PC-3 (cell line): ENCODE measurements around the gene ISCA2. TPM values are rescaled to one million over a fixed set of nuclear protein-coding genes. Genes with fewer than 3 reads are reported as not detected.

Experiments
- ATAC-seq: fragments of 200-7000 bp; cut with Tn5 transposase; 2 replicates; pipeline ENCODE4 v1.9.1; 2020; ENCODE audit warnings: mild to moderate bottlenecking, moderate library complexity
- BruUV-seq: library from RNA; stranded (reverse); fragments of 400-500 nt; replicated peaks from 2 replicates; lab custom pipeline; 2021; lab: Mats Ljungman, UMichigan
- CTCF ChIA-PET: fragments of 300-600 bp; sonication (Branson Sonifier 250); formaldehyde crosslinking; loops from one replicate; lab custom pipeline; 2022; ENCODE audit warnings: antibody characterized with exemption; lab: Charles Lee
- POLR2A ChIA-PET: fragments of 300-600 bp; sonication (Branson Sonifier 250); formaldehyde crosslinking; loops from one replicate; lab custom pipeline; 2022; ENCODE audit warnings: antibody characterized with exemption; ENCODE audit not compliant: unreplicated experiment; lab: Charles Lee
- DNase-seq: peaks from one replicate; pipeline ENCODE4 v3.0.0-alpha.2; 2015
- H2AFZ ChIP-seq: fragments of 300-600 bp; sonication (generic); 2 replicates; pipeline ENCODE4 v1.6.0; 2016; ENCODE audit warnings: antibody characterized with exemption, low read length
- H3F3A ChIP-seq: fragments of 300-600 bp; sonication (generic); one replicate; pipeline ENCODE4 v1.6.0; 2017; ENCODE audit warnings: antibody characterized with exemption, low read length, control low read depth, mild to moderate bottlenecking; ENCODE audit not compliant: unreplicated experiment
- H3K27ac ChIP-seq: fragments of 300-600 bp; sonication (generic); 2 replicates; pipeline ENCODE4 v1.5.1; 2016; ENCODE audit warnings: mild to moderate bottlenecking, low read length
- H3K27me3 ChIP-seq: fragments of 300-600 bp; sonication (generic); 2 replicates; pipeline ENCODE4 v1.6.1; 2016; ENCODE audit warnings: low read length, mixed read lengths
- H3K36me3 ChIP-seq: fragments of 300-600 bp; sonication (generic); 2 replicates; pipeline ENCODE4 v1.6.1; 2016; ENCODE audit warnings: low read depth, mixed run types, low read length, mixed read lengths
- H3K4me1 ChIP-seq: fragments of 300-600 bp; sonication (generic); 2 replicates; pipeline ENCODE4 v1.5.1; 2016; ENCODE audit warnings: low read length; ENCODE audit not compliant: insufficient read depth
- H3K4me2 ChIP-seq: fragments of 300-600 bp; sonication (generic); 2 replicates; pipeline ENCODE4 v1.6.0; 2016; ENCODE audit warnings: low read length
- H3K4me3 ChIP-seq: fragments of 300-600 bp; sonication (generic); 2 replicates; pipeline ENCODE4 v1.5.1; 2016; ENCODE audit warnings: mild to moderate bottlenecking, low read length, mixed read lengths
- H3K79me2 ChIP-seq: fragments of 300-600 bp; sonication (generic); 2 replicates; pipeline ENCODE4 v1.6.1; 2017; ENCODE audit warnings: low read length, mixed read lengths
- H3K9ac ChIP-seq: fragments of 300-600 bp; sonication (generic); 2 replicates; pipeline ENCODE4 v1.6.0; 2016; ENCODE audit warnings: mild to moderate bottlenecking, low read length
- H3K9me2 ChIP-seq: fragments of 300-600 bp; sonication (generic); replicated peaks from 2 replicates; pipeline ENCODE4 v1.6.1; 2016; ENCODE audit warnings: mixed run types, low read length, mixed read lengths
- H3K9me3 ChIP-seq: fragments of 300-600 bp; sonication (generic); 2 replicates; pipeline ENCODE4 v1.6.1; 2016; ENCODE audit warnings: low read length, mixed read lengths
- H4K20me1 ChIP-seq: fragments of 300-600 bp; sonication (generic); 2 replicates; pipeline ENCODE4 v1.6.1; 2016; ENCODE audit warnings: low read length, mixed read lengths
- EZH2 ChIP-seq: fragments of 300-600 bp; sonication (generic); IDR thresholded peaks from one replicate; pipeline ENCODE4 v1.6.1; 2017; ENCODE audit warnings: antibody characterized with exemption, mild to moderate bottlenecking, low read length; ENCODE audit not compliant: unreplicated experiment
- EZH2phosphoT487 ChIP-seq: fragments of 300-600 bp; sonication (generic); IDR thresholded peaks from 2 replicates; pipeline ENCODE4 v1.6.1; 2018; ENCODE audit warnings: mild to moderate bottlenecking, antibody characterized with exemption, low read length, borderline replicate concordance
- intact Hi-C: fragments of 100-400 bp; cut with micrococcal nuclease; formaldehyde crosslinking; loops from 2 replicates; pipeline ENCODE4 v1.9.0; 2023
- total RNA-seq: library from RNA; depleted of rRNA; stranded (reverse); fragments of >200 nt; gene quantifications from 2 replicates; pipeline ENCODE4 v1.2.3, GENCODE V29; 2014
- TF ChIP-seq, protein P1 (sequence below): fragments of 300-600 bp; sonication (generic); conservative IDR thresholded peaks from 2 replicates; pipeline ENCODE4 v1.5.1; 2017; ENCODE audit warnings: antibody characterized with exemption, low read depth, mild to moderate bottlenecking, low read length

Gene ISCA2
- total RNA-seq, 1 experiment from 2014 or later, result 30.1 TPM

DNA sequence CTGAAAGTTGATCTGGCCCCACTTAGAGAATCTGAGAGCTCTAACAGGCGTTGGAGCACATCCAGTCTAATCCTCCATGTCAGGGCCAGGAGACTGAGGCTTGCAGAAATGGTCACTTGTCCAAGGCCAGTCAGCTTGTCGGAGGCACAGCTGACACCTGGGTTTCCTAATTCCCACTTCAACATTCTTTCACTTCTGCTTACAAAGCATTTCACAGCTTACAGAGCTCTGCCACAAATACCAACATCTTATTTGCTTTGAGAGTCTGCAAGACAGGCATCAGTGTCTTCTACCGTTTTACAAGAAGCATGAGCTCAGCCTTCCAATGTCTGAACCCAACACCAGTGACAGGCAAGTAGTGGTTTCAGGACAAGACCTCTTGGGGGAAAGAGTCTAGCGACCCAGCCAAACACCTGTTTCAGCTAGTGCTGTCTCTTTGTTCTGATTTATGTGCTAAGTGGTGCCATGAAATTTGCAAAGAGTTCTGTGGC is 31.8 kb downstream of the ISCA2 start:
- intact Hi-C loops, result no loop called here
- POLR2A ChIA-PET, result no interaction called here

DNA sequence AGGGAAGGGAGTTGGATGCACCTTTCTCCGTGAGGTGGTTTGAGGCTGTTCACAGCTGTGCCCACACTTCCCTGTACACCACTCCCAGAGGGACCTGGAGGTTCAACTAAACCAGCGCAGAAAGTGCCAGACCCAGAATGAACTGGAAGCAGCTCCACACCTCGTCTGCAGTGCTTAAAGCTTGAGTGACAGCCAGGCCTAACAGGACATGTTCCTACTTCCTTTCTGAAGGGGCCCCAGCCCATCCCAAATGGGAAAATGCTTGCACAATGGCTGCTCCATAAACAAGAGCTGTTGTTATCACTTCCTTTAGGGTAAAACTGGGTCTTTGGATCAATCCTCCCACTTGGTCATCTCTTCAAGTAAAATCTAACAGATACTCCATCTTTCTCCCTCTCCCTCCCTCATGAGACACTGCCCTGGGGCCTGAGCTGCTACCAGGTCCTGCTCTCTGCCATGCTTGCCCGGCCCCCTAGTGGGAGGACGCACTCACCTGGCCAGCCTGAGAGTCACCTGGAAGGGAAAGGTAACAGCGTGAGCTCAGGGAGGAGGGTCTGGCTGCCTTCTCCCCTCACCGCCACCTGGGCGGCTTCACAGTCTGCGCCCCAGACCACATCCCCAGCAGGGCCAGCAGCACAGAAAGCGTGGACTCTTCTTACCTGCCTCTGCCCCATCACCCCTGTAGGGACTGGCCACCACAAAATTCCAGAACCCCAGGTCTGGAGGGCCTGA is 33.5 kb downstream of the ISCA2 start:
- Histone ChIP-seq H3K36me3 (no peaks in the 10 kb centered on the region), H3K9me3 (no peaks in the 10 kb centered on the region), H3K27me3 (no peaks in the 10 kb centered on the region), H3K79me2 (no peaks in the 10 kb centered on the region), H3K27ac (no peak overlapping the region), H3F3A (no peaks in the 10 kb centered on the region), H4K20me1 (no peaks in the 10 kb centered on the region), H3K4me1 (peaks cover 8% of the 10 kb centered on the region), H3K9ac (no peak overlapping the region), H3K4me2 (no peak overlapping the region), H3K4me3 (no peak overlapping the region), H3K9me2 (no peaks in the 10 kb centered on the region), H2AFZ (no peak overlapping the region)
- intact Hi-C loops, result no loop called here
- CTCF ChIA-PET, result no interaction called here
- POLR2A ChIA-PET, result no interaction called here
- TF ChIP-seq EZH2 (no peak), EZH2phosphoT487 (no peak)
- TF ChIP-seq, protein P1, sequence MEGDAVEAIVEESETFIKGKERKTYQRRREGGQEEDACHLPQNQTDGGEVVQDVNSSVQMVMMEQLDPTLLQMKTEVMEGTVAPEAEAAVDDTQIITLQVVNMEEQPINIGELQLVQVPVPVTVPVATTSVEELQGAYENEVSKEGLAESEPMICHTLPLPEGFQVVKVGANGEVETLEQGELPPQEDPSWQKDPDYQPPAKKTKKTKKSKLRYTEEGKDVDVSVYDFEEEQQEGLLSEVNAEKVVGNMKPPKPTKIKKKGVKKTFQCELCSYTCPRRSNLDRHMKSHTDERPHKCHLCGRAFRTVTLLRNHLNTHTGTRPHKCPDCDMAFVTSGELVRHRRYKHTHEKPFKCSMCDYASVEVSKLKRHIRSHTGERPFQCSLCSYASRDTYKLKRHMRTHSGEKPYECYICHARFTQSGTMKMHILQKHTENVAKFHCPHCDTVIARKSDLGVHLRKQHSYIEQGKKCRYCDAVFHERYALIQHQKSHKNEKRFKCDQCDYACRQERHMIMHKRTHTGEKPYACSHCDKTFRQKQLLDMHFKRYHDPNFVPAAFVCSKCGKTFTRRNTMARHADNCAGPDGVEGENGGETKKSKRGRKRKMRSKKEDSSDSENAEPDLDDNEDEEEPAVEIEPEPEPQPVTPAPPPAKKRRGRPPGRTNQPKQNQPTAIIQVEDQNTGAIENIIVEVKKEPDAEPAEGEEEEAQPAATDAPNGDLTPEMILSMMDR, result peak; percentile 33
- ATAC-seq, result no peak
- BruUV-seq, result no TSS peak
- DNase-seq, result peak; percentile 18

More for the DNA sequence above, 31.8 kb downstream of the ISCA2 start:
- no peaks in the 10 kb centered on the region for H4K20me1 ChIP-seq
- no peak overlapping the region for H2AFZ ChIP-seq
- no peak overlapping the region for H3K9ac ChIP-seq
- no peaks in the 10 kb centered on the region for H3K4me1 ChIP-seq
- no peaks in the 10 kb centered on the region for H3K27me3 ChIP-seq
- BruUV-seq, result no TSS peak
- no peak overlapping the region for H3K4me2 ChIP-seq
- H3K9me2 ChIP-seq, result no peaks in the 10 kb centered on the region
- no peak overlapping the region for H3K27ac ChIP-seq
- DNase-seq (no peak), ATAC-seq (no peak)
- H3F3A ChIP-seq, result no peaks in the 10 kb centered on the region
- H3K4me3 ChIP-seq, result no peak overlapping the region
- TF ChIP-seq EZH2phosphoT487 (no peak), EZH2 (no peak)
- TF ChIP-seq, protein P1, result no peak
- no peaks in the 10 kb centered on the region for H3K9me3 ChIP-seq
- CTCF ChIA-PET, result no interaction called here
- H3K79me2 ChIP-seq, result no peaks in the 10 kb centered on the region
- H3K36me3 ChIP-seq, result no peaks in the 10 kb centered on the region

DNA sequence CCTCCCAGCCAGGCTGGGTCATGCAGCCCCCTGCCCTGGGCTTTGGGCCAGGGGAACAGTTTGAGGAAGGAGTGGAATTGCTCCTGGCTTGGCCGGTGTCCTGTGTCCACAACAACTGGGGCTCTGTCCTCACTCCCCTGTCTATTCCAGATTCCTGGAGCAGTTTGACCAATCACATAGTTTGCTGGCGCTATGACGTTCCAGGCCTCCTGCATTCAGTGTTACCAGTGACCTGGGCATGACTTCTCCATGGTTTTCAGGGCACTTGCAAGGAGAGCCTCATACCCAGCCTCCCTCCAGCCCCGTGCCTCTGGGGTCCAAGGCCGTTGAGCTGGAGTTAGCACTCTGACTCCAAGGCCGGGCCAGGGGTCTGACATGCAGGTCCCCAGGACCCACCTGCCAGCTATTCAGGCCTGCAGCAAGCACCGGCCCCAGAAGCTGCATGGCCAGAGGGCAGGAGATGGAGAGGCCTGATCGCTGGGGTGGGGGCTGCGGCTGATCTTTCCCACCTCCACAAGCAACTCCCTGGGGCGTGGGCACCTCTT is 34.2 kb downstream of the ISCA2 start:
- H4K20me1 ChIP-seq, result no peaks in the 10 kb centered on the region
- H3K9me2 ChIP-seq, result no peaks in the 10 kb centered on the region
- intact Hi-C loops, result no loop called here
- TF ChIP-seq EZH2phosphoT487 (no peak), EZH2 (no peak)
- TF ChIP-seq, protein P1, result no peak
- no peak overlapping the region for H2AFZ ChIP-seq
- H3K4me1 ChIP-seq, result peaks cover 8% of the 10 kb centered on the region
- H3K9me3 ChIP-seq, result no peaks in the 10 kb centered on the region
- no peaks in the 10 kb centered on the region for H3K79me2 ChIP-seq
- no peak overlapping the region for H3K27ac ChIP-seq
- BruUV-seq, result no TSS peak
- ChIA-PET POLR2A (no interaction called here), CTCF (no interaction called here)
- H3K4me3 ChIP-seq, result no peak overlapping the region
- H3K36me3 ChIP-seq, result no peaks in the 10 kb centered on the region
- H3F3A ChIP-seq, result no peaks in the 10 kb centered on the region
- H3K4me2 ChIP-seq, result no peak overlapping the region
- no peaks in the 10 kb centered on the region for H3K27me3 ChIP-seq
- ATAC-seq, result no peak
- DNase-seq, result no peak
- H3K9ac ChIP-seq, result no peak overlapping the region
